ENCODE data around the gene TRIM2. TPM values are rescaled to one million over a fixed set of nuclear protein-coding genes. Genes with fewer than 3 reads are reported as not detected.
A peak's percentile ranks its signal among the peaks of the same experiment; 100 is the strongest.

Gene TRIM2
- polyA plus RNA-seq, 1 of the 3 experiments (the other 2 are of a cell fraction) = 16.4 TPM

- TF ChIP-seq TEAD4 (IDR thresholded peaks at IDR 0.05; ENCODE audit: borderline replicate concordance, insufficient read depth) (no peak), RXRA (IDR thresholded peaks at IDR 0.05; ENCODE audit: borderline replicate concordance, low read depth) (no peak), FOSL2 (IDR thresholded peaks at IDR 0.05; ENCODE audit: borderline replicate concordance, low read depth) (peak; percentile 34; the same call in 1 of the 2 replicates), JUND (IDR thresholded peaks at IDR 0.05) (peak; percentile 20; the same call in 1 of the 2 replicates)
- Histone ChIP-seq H3K4me1 (ENCODE audit: control insufficient read depth in 1 of 2, insufficient read depth in 2 of 2, low read depth in 1 of 2, low read length in 1 of 2) (peaks cover 0 to 18% of the 10 kb centered on the region in 2 experiments; a peak in 2 of 4 replicates), H3K27ac (ENCODE audit: low read depth in 2 of 2, low read length in 1 of 2) (0 out of 4 replicates have a peak overlapping the region, but pooled peaks have one; percentile 6 to 20), H3K27me3 (ENCODE audit: insufficient read depth) (no peaks in the 10 kb centered on the region), H3K9me2 (no peaks in the 10 kb centered on the region), H3K79me2 (ENCODE audit: insufficient read depth) (no peaks in the 10 kb centered on the region), H3K9ac (no peak overlapping the region), H4K20me1 (ENCODE audit: insufficient read depth) (no peaks in the 10 kb centered on the region), H3F3A (replicated peaks; ENCODE audit: insufficient read depth) (no peaks in the 10 kb centered on the region), H2AFZ (ENCODE audit: low read depth) (peak overlapping the region; percentile 82; the same call in 1 of the 2 replicates), H3K4me3 (ENCODE audit: low read depth in 2 of 2, low read length in 1 of 2) (no peak overlapping the region), H3K36me3 (replicated peaks in 1 of 2; ENCODE audit: control insufficient read depth in 1 of 2, insufficient read depth in 2 of 2, low read length in 1 of 2) (no peaks in the 10 kb centered on the region), H3K9me3 (no peaks in the 10 kb centered on the region), H3K4me2 (no peak overlapping the region)
- ChIA-PET POLR2A (no interaction called here), CTCF (interaction anchor here (1.7 kb wide), 1 partner anchor 46 kb away, joined by 4 read pairs; no protein-coding TSS in a partner anchor)
- WGBS (ENCODE audit: low lambda C conversion rate) = 54% methylated on average over 9 of the region's 11 CpGs
- DNase-seq = no peak
Observed at GRCh38 chr4:153189016-153189801, 15.0 kb upstream of the TRIM2 start.

- POLR2A ChIA-PET = no interaction called here
Observed at GRCh38 chr4:153191795-153192363, 12.4 kb upstream of the TRIM2 start.

More at GRCh38 chr4:153191795-153192363, 12.4 kb upstream of the TRIM2 start:
- 0 out of 4 replicates have a peak overlapping the region, but pooled peaks of 1 of the 2 experiments have one; percentile 13 for H3K27ac ChIP-seq (ENCODE audit: low read depth in 2 of 2, low read length in 1 of 2)
- CTCF ChIA-PET = interaction anchor here (1.0 to 3.9 kb wide), 4 partner anchors 16 to 154 kb away, joined by 3 to 16 read pairs (median 3); no protein-coding TSS in a partner anchor
- no peak for DNase-seq
- no peaks in the 10 kb centered on the region for H3K9me2 ChIP-seq
- H3K4me2 ChIP-seq = no peak overlapping the region
- TF ChIP-seq USF1 (IDR thresholded peaks at IDR 0.05; ENCODE audit: borderline replicate concordance, low read depth) (no peak), MAX (IDR thresholded peaks at IDR 0.05; ENCODE audit: low read depth) (no peak), POLR2AphosphoS5 (IDR thresholded peaks at IDR 0.05; ENCODE audit: low read depth, low read length) (no peak), JUND (IDR thresholded peaks at IDR 0.05) (no peak), RXRA (IDR thresholded peaks at IDR 0.05; ENCODE audit: borderline replicate concordance, low read depth) (no peak), TCF12 (IDR thresholded peaks at IDR 0.05) (no peak), TEAD4 (IDR thresholded peaks at IDR 0.05; ENCODE audit: borderline replicate concordance, insufficient read depth) (no peak), NFIC (IDR thresholded peaks at IDR 0.05; ENCODE audit: borderline replicate concordance) (no peak), TAF1 (IDR thresholded peaks at IDR 0.05; ENCODE audit: borderline replicate concordance, low read depth, low read length) (no peak), SMC3 (IDR thresholded peaks at IDR 0.05; ENCODE audit: low read depth, low read length) (no peak)
- no peak overlapping the region for H3K9ac ChIP-seq
- no peaks in the 10 kb centered on the region for H3K79me2 ChIP-seq (ENCODE audit: insufficient read depth)
- no peaks in the 10 kb centered on the region for H3K36me3 ChIP-seq (replicated peaks in 1 of 2; ENCODE audit: control insufficient read depth in 1 of 2, insufficient read depth in 2 of 2, low read length in 1 of 2)
- H3K9me3 ChIP-seq = no peaks in the 10 kb centered on the region
- H3F3A ChIP-seq (replicated peaks; ENCODE audit: insufficient read depth) = no peaks in the 10 kb centered on the region
- H3K4me3 ChIP-seq (ENCODE audit: low read depth in 2 of 2, low read length in 1 of 2) = no peak overlapping the region
- WGBS (ENCODE audit: low lambda C conversion rate) = 87% methylated on average over 5 of the region's 5 CpGs
- peaks cover 0 to 8% of the 10 kb centered on the region in 2 experiments; a peak in 2 of 4 replicates for H3K4me1 ChIP-seq (ENCODE audit: control insufficient read depth in 1 of 2, insufficient read depth in 2 of 2, low read depth in 1 of 2, low read length in 1 of 2)
- no peaks in the 10 kb centered on the region for H4K20me1 ChIP-seq (ENCODE audit: insufficient read depth)
- H2AFZ ChIP-seq (ENCODE audit: low read depth) = no peak overlapping the region
- H3K27me3 ChIP-seq (ENCODE audit: insufficient read depth) = no peaks in the 10 kb centered on the region
